Aorta (tissue), 5 donors: ENCODE measurements around the gene GAL3ST3. TPM values are rescaled to one million over a fixed set of nuclear protein-coding genes. Genes with fewer than 3 reads are reported as not detected.
A peak's percentile ranks its signal among the peaks of the same experiment; 100 is the strongest.

Experiments
- ATAC-seq: fragments of 200-7000 bp; cut with Tn5 transposase; one replicate; pipeline ENCODE4 v1.9.1; 2022; ENCODE audit warnings: moderate library complexity; ENCODE audit not compliant: low FRiP score
- DNase-seq, 2 donors: peaks; one replicate each; pipeline ENCODE4 v3.0.0-alpha.2; 2020
- H3K27ac ChIP-seq, 2 donors: one replicate each; pipeline ENCODE4 v1.5.1; 2013; ENCODE audit warnings: low read length in 2 of 2, mild to moderate bottlenecking in 2 of 2, moderate library complexity in 2 of 2, control low read depth in 1 of 2, inconsistent platforms in 1 of 2, low read depth in 1 of 2
- H3K27me3 ChIP-seq, 2 donors: one replicate each; pipeline ENCODE4 v1.6.1; 2013; ENCODE audit warnings: control low read depth in 1 of 2, low read length in 1 of 2, mild to moderate bottlenecking in 1 of 2, moderate library complexity in 1 of 2; ENCODE audit not compliant: insufficient read depth in 2 of 2, control insufficient read depth in 1 of 2
- H3K36me3 ChIP-seq, 2 donors: one replicate each; pipeline ENCODE4 v1.6.1; 2013; ENCODE audit warnings: control low read depth in 1 of 2, low read length in 1 of 2, mild to moderate bottlenecking in 1 of 2; ENCODE audit not compliant: insufficient read depth in 2 of 2, control insufficient read depth in 1 of 2
- H3K4me1 ChIP-seq, 2 donors: one replicate each; pipeline ENCODE4 v1.6.1; 2013; ENCODE audit warnings: low read length in 2 of 2, control low read depth in 1 of 2, mild to moderate bottlenecking in 1 of 2, moderate library complexity in 1 of 2; ENCODE audit not compliant: insufficient read depth in 2 of 2, control insufficient read depth in 1 of 2
- H3K4me3 ChIP-seq, 2 donors: one replicate each; pipeline ENCODE4 v1.5.1; 2013; ENCODE audit warnings: low read length in 2 of 2, control low read depth in 1 of 2, mild to moderate bottlenecking in 1 of 2
- H3K9me3 ChIP-seq: one replicate; pipeline ENCODE4 v1.6.1; 2013; ENCODE audit warnings: mild to moderate bottlenecking, low read length; ENCODE audit not compliant: control insufficient read depth
- WGBS, 2 donors: extraction: QIAGEN DNeasy Blood & Tissue Kit; methylation state at CpG; one replicate each; pipeline ENCODE4 v1.1.7; 2013; 5-methylcytosine and 5-hydroxymethylcytosine counted together
- intact Hi-C, 2 donors: fragments of 100-400 bp; cut with DNase I; formaldehyde crosslinking; loops; one replicate each; pipeline versions ENCODE4 v1.14.2 to v1.15.0; 2022
- polyA plus RNA-seq, 2 donors: library from polyadenylated mRNA; stranded (reverse); fragments of 200-250 nt; gene quantifications; one replicate each; pipeline ENCODE4 v1.2.3, GENCODE V29; 2013
- total RNA-seq, 2 donors: library from RNA; stranded (reverse); fragmentation: NEBNext Ultra II Directional; extraction: Animal tissue kit (Norgen Biotek cat#: 25700); gene quantifications; one replicate each; pipeline ENCODE4 v1.2.1, GENCODE V29; 2021
- donor health status: healthy with polysubstance abuse.
- donor health status: Bipolar disorder and iron deficiency.
- donor health status: DM: no; HTN: no; CAD: no.
- donor health status: DM: no; HTN: no; CAD: no.
- donor health status: DM: yes; HTN: yes; CAD: no.

The GAL3ST3 gene
- total and polyA plus RNA-seq, 4 donors, result not detected

DNA sequence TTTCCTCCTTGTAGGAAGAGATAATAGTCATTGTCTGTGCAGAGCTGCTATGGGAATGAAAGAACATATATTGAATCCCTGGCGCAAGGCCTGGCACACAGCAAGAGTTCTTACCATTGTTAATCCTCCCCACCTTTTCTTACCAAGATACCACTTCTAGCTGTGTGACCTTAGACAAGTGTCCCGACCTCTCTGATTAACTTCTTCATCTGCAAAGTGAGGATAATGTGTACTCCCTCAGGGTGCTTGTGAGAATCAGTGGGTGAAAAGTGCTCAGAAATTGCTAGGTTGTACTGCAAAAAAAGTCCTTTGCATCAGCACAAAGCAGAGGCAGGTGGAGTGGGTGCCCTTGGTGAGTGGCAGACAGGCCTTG lies 40.9 kb downstream of the GAL3ST3 start:
- Histone ChIP-seq H3K27ac (no peak overlapping the region), H3K36me3 (no peaks in the 10 kb centered on the region), H3K9me3 (no peaks in the 10 kb centered on the region), H3K4me1 (no peaks in the 10 kb centered on the region), H3K27me3 (no peaks in the 10 kb centered on the region), H3K4me3 (no peak overlapping the region)
- no peak for DNase-seq
- no peak for ATAC-seq
- WGBS, 2 donors, result 93 to 94% methylated on average over 2 of the region's 2 CpGs
- intact Hi-C loops, result no loop called here

DNA sequence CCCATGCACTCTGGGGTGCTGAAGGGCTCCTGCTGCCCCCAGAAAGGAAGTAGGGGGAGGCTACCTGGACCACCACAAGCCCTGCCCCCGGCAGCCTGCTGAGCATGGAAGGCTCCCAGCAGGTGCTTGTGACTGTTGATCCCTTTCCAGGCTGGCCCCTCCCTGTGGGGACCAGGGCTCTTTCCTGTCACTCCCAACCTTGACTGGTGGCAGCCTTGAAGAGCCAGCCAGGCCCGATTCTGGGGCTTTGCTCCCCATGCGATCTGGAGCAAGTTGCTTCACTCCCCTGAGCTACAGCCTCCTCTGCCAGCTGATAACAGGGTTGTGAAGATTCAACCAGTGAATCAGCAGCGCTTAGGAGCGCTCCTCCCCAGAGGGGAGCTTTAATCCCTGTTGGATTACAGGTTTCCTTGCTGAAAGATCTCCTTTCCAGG lies 41.7 kb downstream of the GAL3ST3 start:
- Histone ChIP-seq H3K36me3 (no peaks in the 10 kb centered on the region), H3K4me3 (no peak overlapping the region), H3K9me3 (no peaks in the 10 kb centered on the region), H3K27ac (peak overlapping the region in 1 of 2 donors; percentile 34), H3K4me1 (no peaks in the 10 kb centered on the region), H3K27me3 (no peaks in the 10 kb centered on the region)
- WGBS, 2 donors, result 63% methylated on average over 5 of the region's 5 CpGs
- intact Hi-C loops, result no loop called here
- ATAC-seq (no peak), DNase-seq (peak in 1 of 2 donors; percentile 48)

DNA sequence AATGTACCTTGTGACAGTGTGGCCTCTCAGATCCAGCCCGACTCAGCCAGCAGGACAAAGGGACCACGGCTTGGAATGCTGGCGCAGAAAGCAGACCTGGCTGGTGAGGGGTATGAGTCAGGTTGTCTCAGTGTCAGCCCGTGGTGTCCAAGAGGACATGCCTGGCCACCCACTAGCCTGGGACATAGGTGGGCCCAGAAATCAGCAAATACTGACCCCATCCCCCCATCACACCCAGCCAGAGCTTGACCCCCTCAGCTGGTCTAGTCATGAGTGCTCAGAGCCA lies 42.1 kb downstream of the GAL3ST3 start:
- H3K27me3 ChIP-seq, result no peaks in the 10 kb centered on the region
- no peak overlapping the region for H3K4me3 ChIP-seq
- 62 to 66% methylated on average over 4 of the region's 4 CpGs for WGBS, 2 donors
- no peaks in the 10 kb centered on the region for H3K4me1 ChIP-seq
- ATAC-seq (no peak), DNase-seq (peak in 1 of 2 donors; percentile 21)
- H3K27ac ChIP-seq, result peak overlapping the region in 1 of 2 donors; percentile 34
- H3K36me3 ChIP-seq, result no peaks in the 10 kb centered on the region
- no peaks in the 10 kb centered on the region for H3K9me3 ChIP-seq
- intact Hi-C loops, result no loop called here

DNA sequence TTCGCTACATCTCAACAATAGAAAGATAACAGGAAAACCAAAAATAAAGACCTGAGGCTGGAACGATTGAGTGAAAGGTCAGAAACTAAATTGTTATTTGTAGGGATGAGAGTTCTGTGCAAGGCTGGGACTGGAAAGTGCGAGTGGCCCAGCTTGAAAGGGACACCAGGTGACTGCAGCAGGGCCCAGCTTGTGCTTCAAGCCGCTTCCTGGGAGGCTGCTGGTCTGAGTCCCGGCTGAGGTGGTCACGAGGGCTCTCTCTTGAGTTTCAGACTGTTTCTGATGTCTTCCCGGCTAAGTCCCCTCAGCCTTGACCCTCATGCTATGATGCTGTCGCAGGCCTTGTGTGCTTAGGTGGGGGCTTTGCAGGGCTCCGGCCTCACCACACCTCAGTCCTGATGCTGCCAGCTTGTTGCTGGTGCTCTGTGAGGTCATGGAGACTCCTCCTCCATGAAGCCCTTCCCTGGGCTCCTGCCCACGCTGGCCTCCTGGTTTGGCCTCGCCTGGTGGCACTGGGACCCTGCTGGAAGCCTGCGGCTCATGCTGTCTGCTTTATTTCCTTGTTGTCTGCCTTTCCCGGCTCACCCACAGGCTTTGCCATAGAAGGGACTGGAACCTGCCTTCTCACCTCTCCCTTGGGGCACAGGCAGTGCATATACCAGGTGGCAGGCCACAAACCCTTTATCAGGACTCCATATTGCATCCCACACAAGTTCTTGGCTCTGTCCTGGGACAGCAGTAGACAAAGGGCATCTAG lies 42.6 kb downstream of the GAL3ST3 start:
- peak overlapping the region in 1 of 2 donors; percentile 23 for H3K27ac ChIP-seq
- no peaks in the 10 kb centered on the region for H3K27me3 ChIP-seq
- ATAC-seq (no peak), DNase-seq (peak in 1 of 2 donors; percentile 36)
- H3K4me3 ChIP-seq, result no peak overlapping the region
- H3K36me3 ChIP-seq, result no peaks in the 10 kb centered on the region
- WGBS, 2 donors, result 79 to 80% methylated on average over 13 of the region's 13 CpGs
- intact Hi-C loops, result no loop called here
- H3K9me3 ChIP-seq, result no peaks in the 10 kb centered on the region
- no peaks in the 10 kb centered on the region for H3K4me1 ChIP-seq

DNA sequence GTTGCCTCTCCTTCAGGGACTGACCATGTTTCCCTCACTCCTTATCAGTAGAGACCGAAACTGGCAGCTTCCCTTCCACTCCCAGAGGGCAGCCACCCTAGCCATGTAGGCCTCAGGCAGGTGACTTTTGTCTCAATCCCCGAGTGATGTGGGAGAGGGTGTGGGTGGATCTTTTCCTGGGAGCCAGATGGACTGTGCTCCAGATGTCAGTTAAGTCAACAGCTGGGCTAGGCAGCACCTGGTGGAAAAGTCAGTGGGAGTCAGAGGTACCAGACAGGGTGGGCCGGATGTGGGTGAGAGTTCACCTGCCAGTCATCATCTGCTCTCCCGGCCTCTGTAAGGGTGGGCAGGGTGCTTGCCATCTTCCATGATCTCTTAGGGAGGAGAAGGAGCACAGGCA lies 44.8 kb downstream of the GAL3ST3 start:
- Histone ChIP-seq H3K36me3 (peaks cover 1 to 3% of the 10 kb centered on the region in 2 donors), H3K27ac (no peak overlapping the region), H3K4me3 (no peak overlapping the region), H3K4me1 (no peaks in the 10 kb centered on the region), H3K9me3 (no peaks in the 10 kb centered on the region), H3K27me3 (no peaks in the 10 kb centered on the region)
- DNase-seq (peak in 1 of 2 donors; percentile 22), ATAC-seq (no peak)
- WGBS, 2 donors, result 66 to 71% methylated on average over 4 of the region's 4 CpGs
- intact Hi-C loops, result loop anchor here in 1 of 2 donors (5.0 kb wide), 1 partner anchor 117 kb away; the partner anchor contains the start of gene FIBP

DNA sequence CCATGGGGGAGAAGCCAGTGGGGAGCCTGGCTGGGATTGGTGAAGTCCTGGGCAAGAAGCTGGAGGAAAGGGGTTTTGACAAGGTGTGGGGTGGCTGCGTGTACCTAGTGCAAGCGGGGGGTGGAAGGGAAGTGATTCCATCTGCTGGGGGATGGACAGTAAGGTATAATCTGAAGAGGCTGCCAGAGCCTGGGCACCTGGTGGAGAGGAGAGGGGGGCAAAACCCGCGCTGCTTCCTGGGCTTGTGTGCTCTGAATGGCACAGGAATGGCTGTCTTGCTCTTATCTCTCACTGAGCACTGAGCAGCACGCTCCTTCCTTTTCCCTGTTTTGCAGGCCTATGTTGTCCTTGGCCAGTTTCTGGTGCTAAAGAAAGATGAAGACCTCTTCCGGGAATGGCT lies 45.7 kb downstream of the GAL3ST3 start:
- intact Hi-C loops, result loop anchor here in 1 of 2 donors (2.0 to 5.0 kb wide), 2 partner anchors 18 to 116 kb away; partner anchors contain the start of gene FIBP
- no peaks in the 10 kb centered on the region for H3K27me3 ChIP-seq
- peak overlapping the region in 1 of 2 donors; percentile 72 for H3K4me3 ChIP-seq
- 50 to 55% methylated on average over 6 of the region's 6 CpGs for WGBS, 2 donors
- peak overlapping the region in 1 of 2 donors; percentile 95 for H3K27ac ChIP-seq
- no peaks in the 10 kb centered on the region for H3K9me3 ChIP-seq
- no peaks in the 10 kb centered on the region for H3K4me1 ChIP-seq
- peak in 1 of 2 donors; percentile 38 for DNase-seq
- ATAC-seq, result no peak
- H3K36me3 ChIP-seq, result peaks cover 3 to 6% of the 10 kb centered on the region in 2 donors

DNA sequence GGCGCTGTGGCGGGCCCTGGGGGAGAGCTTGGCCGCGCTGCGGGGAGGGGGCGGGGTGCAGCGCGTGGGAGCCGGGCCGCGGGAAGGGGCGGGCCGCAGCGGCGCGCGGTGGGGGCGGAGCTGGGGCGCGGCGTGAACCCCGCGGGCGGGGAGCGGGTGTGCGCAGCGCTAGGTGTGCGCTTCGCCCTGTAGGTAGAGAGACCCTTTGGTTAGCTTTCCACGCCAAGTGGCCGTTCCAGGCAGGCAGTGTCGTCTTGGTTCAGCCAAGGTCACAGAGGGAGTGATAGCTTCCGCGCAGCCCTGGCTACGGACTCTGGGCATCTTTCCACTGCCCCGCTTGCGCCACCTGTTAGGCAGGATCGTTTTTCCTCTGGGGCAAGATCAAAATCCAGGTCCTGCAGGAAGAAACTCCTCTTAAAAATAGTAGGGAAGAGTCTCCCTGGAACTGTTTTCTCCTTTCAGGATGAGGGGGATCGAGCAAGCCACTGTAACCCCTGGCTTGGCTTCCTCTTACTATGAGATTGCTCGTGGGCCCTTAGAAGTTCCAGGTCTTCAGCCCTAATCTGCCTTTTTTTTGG lies 46.2 kb downstream of the GAL3ST3 start:
- DNase-seq, result no peak
- Histone ChIP-seq H3K36me3 (peaks cover 3 to 9% of the 10 kb centered on the region in 2 donors), H3K4me1 (no peaks in the 10 kb centered on the region), H3K27ac (peak overlapping the region; percentile 65 to 95), H3K9me3 (no peaks in the 10 kb centered on the region), H3K27me3 (no peaks in the 10 kb centered on the region), H3K4me3 (peak overlapping the region; percentile 69 to 72)
- intact Hi-C loops, result loop anchor here in 1 of 2 donors (2.0 to 5.0 kb wide), 2 partner anchors 18 to 115 kb away; partner anchors contain the start of gene FIBP
- 0 to 1% methylated on average over 27 to 40 of the region's 40 CpGs for WGBS, 2 donors
- ATAC-seq, result peak; percentile 91

DNA sequence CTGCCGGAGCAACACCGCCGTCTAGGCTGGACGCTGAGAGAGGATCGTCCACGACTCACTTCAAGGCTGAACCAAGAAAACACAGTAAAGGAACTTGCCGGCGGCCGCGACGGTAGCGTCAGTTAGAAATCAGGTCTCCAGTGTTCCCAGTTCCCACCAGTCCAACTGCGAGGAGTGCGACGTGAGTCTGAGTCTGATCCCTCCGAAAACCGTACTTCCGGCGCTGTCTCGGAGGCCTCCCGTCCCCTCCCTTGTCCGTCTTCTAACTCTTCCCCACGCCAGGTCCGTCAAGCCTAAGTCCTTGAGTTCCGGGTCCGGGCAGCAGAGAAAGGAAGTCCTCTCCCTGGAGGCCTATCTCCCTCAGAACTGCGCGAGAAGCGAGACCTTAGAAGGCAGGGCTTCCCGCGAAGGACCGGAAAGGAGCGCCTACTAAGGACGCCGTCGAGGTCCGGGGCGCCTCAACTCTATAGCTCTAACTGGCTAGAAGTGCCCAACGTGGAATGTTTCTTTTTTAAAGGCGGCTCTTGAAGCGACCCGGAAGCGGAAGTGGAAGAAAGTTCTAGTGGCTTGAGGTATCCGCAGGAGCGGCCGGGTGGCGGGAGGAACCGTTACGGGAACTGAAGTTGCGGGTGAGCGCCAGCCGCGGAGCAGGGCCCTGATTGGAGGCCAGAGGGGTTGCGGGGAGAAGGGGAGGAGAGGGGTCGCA lies 46.9 kb downstream of the GAL3ST3 start, which contains the start of the genes BANF1 and EIF1AD:
TSS of gene BANF1 (plus strand) at position 562 of the 706 bp plus-strand sequence. CDS start 748 bp downstream, outside the sequence.
TSS of gene EIF1AD (minus strand) at position 216 of the 706 bp plus-strand sequence. CDS start 1,768 bp downstream, outside the sequence.
- peak; percentile 96 for ATAC-seq
- peaks cover 3 to 11% of the 10 kb centered on the region in 2 donors for H3K36me3 ChIP-seq

More for the DNA sequence above, 46.9 kb downstream of the GAL3ST3 start, which contains the start of the genes BANF1 and EIF1AD:
- no peaks in the 10 kb centered on the region for H3K4me1 ChIP-seq
- H3K27ac ChIP-seq, result peak within 1 kb of the TSS; percentile 65 to 95
- H3K4me3 ChIP-seq, result peak within 1 kb of the TSS; percentile 72 to 95
- intact Hi-C loops, result loop anchor here in 1 of 2 donors (2.0 to 5.0 kb wide), 2 partner anchors 19 to 115 kb away; partner anchors contain the start of gene FIBP
- H3K27me3 ChIP-seq, result no peaks in the 10 kb centered on the region
- H3K9me3 ChIP-seq, result no peaks in the 10 kb centered on the region
- 0 to 1% methylated on average over 55 of the region's 55 CpGs for WGBS, 2 donors
- peak; percentile 94 to 95 for DNase-seq
